ENCODE measurements around the gene MDM4.
"Not testable (repeated sequence)": the region's sequence is repeated elsewhere in the genome, so short reads cannot be mapped to it uniquely, and the experiment has no call there.

Gene MDM4

DNA sequence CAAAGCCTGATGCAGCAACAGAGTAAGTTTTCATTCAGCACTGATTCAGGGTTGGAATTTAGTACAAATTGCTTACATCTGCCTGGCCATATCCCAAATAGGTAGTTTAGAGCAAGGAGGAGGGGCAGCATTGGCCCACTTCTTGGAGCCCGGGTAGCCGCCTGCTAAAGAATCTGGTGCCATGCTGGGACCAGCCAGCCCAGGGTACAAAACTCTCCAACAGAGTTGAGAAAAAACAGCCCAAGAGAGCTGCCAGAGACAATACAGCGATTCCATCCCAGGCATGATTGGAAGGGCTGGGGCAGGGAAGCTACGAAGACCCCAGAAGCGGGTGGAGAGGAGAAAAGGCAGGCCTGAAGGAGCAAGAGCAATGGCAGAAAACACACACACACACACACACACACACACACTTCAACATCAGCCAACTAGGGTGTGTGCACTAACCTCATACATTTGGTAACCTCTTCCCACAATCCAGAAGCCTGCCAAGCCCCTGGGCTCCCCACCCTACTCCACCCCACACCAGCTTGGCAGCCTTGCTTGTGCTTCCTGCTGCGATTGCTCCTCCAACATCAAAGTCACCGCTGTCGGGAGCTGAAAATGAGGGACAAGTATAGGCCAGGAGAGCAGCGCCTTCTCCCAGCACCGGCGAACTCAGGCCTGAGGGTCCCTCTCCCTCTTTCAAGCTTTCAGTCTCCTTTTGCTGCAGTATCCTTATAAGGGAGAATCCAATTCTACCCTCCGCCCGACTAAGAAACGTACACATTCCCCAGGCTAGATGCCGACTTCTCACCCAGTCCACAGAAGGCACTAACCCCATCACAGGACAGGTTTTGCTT is 22.8 kb upstream of the MDM4 start:
- peak; percentile 65 for DNase-seq

DNA sequence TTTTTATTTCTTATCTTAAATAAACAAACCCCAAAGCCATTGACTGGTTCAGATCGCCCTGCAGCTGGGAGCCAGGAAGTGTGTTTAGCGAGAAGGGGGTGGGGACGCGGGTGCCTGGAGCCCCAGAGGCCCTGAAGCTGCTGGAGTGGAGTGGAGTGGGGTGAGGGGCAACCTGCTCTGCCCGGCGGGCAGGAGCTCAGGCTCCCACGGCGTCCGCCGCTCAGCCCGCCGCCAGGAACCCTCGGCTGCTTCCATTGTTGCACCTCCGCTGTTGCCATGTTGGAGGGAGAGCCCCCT is 22.3 kb upstream of the MDM4 start:
- DNase-seq = no peak

DNA sequence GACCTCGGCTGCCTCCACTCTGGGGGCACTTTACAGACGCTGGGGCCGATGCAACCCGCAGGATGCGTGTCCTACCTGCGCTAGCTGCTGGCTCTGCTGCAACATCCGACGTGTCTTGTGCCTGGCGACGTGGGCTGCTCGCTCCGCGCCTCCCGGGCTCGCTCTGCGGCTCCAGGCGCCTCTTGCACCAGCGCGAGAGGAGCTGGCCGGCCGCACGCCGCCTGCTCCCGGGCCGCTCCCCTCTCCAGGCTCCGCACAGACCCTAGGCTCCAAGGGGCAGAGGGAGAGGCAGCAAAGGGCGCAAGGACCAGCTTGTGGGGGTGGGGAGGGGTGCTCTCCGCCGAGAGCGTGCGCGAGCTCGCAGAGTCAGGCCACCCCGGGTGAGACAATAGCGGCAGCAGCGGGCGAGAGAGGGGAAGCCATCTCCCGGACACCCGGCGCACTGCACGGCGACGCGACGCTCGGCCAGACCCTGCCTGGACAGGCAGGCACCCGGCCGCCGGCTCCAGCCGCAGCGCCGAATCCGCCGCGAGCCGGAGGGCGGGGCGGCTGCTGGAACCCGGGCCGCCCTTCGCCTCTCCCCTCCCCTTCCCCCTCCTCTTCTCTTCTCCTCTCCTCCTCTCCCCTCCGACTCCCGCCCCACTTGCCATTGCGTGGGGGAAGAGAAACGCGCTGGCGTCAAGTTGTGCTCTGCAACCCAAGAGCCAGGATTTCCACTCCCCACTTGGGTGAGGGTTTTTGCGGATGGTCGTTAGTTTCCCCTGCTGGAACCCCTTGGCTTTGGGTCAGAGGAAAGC is 21.7 kb upstream of the MDM4 start, which contains the start of gene PIK3C2B:
PIK3C2B (minus strand) TSS at position 525 of the 797 bp plus-strand sequence. CDS start 25,003 bp downstream, outside the sequence.
- DNase-seq = peak; percentile 66

DNA sequence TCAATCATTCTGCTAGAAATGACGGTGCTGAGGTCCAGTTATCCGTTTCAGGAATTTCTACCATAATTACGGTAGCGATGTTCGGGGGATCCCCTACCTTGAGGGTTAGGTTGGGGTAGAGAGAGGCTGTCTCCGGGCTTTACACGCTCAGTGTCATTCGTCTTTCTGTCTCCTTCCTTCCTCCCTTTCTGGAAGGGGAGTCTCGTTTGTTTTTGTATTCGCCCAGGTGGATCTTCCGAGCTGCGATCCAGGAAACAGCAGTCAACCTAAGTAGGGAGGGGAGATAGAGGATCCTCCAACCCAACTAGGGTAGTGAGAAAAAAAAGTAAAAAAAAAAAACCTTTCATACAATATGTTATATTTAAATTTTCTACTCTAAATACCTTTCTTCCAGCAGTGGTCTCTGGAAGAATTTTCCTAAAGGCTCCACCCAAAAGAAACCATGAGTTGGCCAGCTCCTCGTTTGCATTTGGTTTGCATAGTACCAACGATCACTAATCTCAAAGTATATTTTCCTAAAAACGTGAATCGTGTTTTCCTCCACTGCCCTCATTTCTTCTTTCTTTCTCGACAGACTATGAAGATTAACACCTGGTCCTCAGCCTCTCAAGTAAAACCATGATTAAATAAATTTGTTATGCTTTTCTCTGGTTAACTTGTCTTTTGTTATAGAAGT is 21.0 kb upstream of the MDM4 start:
- no peak for DNase-seq

DNA sequence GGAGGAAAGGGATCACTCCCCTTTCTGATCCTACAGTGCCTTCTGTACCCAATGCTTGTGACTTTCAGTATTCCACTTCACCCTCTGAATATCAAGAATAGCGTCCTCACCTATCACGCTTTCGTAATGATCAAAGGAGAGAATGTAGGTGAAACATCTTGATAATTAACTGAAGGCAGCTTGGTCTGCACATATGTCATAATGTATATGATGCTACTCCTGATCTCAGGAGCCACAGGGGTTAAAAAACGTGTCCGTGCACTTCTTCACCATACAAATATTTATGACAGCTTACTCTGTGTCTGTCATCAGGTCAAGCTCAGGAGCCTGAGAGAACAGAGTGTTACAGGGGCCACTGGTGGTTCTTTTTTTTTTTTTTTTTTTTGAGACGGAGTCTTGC is 20.4 kb upstream of the MDM4 start:
- DNase-seq = no peak

DNA sequence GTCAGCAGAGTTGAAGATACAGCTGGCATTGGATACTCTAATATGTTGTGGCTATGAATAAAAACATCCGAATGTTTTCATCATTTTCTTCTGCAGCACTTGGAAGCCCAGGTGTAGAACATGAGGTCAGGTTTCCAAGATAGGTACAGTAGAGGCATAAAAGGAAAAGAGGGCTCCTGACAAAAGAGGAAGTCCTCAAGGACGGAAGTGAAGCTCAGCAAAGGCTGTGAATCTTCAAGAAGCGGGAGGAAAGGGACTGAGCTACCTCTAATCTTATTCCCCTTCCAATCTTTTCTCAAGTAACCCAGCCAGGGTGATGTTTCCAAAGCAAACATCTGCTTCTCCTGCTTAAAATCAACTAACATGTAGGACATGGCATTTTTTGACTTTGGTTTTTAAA is 17.2 kb upstream of the MDM4 start:
- DNase-seq = no peak

DNA sequence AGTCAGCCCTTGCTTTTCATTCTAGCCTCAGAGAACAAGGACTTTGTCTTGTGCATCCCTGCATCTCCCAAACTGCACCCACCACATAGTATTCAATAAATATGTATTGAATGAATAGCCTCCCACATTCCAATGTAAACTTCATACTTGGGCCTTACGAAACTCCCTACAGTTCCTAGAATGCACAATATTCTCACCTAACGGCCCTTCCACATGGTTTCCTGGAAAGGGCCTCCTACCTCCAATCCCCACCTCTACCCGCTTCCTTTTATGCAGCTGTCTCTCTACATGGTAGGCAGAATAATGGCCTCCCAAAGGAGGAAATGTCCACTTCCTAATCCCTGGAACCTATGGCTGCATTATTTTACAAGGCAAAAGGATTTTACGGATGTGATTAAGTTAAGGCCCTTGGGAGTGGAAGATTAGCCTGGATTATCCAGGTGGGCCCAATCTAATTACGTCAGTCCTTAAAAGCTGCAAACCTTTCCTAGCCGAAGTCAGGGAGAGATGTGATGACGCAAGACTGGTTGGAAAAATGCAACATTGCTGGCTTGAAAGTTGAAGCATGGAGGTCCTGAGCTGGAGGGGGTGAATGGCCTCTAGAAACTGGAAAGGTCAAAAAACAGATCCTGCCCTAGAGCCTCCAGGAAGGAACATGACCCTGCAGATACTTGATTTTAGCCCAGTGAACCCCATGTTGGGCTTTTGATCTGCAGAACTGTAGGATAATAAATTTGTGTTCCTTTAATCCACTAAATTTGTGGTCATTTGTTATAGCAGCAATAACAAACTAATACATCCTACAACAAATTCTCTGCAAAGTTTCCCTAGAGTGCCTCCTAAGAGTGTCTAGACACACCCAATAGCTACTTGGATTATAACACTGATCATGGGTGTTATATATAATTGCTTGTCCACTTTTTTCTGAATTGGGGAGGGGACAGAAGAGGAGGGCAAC is 16.4 kb upstream of the MDM4 start:
- DNase-seq = no peak

DNA sequence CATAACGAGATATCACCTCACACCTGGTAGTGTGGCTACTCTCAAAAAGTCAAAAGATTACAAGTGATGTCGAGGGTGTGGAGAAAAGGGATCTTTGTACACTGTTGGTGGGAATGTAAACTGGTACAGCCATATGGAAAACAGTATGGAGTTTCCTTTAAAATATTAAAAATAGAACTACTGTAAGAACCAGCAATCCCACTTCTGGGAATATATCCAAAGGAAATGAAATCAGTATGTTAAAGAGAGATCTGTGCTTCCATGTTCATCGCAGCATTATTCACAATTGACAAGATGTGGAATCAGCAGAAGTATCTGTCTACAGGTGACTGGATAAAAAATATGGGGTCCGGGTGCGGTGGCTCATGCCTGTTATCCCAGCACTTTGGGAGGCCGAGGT is 14.0 kb upstream of the MDM4 start:
- DNase-seq = peak; percentile 57

DNA sequence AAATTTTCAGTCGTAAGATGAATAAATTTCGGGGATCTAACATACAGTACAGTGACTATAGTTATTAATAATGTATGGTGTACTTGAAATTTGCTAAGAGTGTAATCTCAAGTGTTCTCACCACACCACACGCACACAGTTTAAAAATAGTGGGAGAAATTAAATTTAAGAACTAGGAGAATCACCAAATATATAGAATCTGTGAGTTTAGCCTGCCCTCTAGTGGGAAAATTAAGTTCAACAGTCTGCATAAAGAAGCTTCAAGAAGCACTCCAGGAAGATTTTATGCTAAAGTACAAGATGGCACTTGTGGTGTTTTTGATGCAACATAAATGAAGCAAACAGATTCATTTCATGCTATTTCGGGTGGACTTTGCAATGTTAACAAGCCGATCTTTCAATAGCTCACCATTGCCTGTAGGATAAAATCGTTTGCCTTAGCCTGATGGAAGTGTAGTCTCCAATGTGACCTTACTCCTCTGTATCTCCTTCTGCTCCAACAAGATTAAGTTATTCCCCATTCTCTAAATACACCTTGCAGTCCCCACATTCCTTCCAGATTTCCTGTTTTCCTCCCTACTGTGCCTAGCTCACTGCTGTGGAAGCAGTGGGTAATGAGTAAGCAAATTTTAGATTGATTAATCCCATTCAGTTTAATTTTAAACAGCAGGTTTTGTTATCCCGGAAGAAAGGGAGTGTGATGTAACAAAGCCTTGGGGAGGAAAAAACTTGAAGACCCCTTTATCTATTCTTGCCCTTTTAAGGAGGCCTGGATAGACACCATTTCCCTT is 12.9 kb upstream of the MDM4 start:
- peak; percentile 77 for DNase-seq

- no peak for DNase-seq
These were observed 12.2 kb upstream of the MDM4 start for GRCh38 chr1:204503913-204504519.

DNA sequence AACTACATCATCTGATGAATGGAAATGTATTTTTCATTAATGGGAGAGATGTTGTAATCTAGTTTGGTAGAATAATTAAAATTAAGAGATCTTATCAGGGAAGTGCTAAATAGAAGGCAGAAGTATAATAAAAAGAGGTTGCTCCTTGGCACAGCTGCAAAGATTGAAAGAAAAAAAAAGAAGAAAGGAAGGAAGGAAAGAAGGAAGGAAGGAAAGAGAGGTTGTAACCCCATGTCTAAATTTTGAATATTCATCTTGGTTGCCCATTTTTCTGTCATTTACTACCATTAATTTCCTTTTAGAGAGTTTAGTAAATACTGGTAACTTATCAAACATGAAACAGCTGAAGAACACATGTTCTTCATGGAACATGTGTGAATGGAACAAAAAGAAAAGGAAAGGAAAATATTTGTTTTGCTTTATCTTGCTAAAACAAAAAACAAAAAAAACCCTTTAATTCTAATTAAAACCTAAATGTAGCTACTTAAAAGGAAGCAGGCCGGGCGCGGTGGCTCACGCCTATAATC is 10.5 kb upstream of the MDM4 start:
- no peak for DNase-seq

- DNase-seq = peak; percentile 96
These were observed 9.8 kb upstream of the MDM4 start for GRCh38 chr1:204506201-204506968.

- DNase-seq = peak; percentile 93
These were observed 9.3 kb upstream of the MDM4 start for GRCh38 chr1:204506969-204507316.

DNA sequence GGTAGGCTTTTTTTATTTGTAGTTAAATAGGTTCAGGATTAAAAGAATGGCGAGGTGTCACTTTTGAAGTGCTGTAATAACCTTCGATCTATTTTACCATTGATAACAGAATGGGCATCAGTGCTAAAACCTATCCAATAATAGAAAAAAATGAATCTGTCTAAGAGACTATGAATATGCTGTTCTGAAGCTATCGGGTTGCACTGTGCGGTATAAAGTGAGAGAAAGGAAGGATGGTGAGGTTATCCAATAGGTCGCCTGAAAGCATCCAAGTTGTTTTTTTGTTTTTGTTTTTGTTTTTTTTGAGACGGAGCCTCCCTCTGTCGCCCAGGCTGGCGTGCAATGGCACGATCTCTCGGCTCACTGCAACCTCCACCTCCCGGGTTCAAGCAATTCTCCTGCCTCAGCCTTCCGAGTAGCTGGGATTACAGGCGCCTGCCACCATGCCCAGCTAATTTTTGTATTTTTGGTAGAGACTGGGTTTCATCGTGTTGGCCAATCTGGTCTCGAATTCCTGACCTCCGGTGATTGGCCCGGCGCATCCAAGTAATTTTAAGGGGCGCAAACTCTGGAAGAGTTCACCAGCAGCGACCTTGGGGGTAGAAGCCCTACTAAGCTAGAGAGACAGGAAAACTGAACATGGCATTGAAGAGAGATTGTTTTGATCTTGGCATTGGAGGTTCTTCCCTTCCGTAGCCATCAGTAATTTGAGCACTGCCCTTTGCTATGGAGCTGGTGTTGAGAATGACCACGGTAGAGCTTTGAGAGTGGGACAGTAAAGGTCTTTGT is 8.7 kb upstream of the MDM4 start:
- peak; percentile 76 for DNase-seq

DNA sequence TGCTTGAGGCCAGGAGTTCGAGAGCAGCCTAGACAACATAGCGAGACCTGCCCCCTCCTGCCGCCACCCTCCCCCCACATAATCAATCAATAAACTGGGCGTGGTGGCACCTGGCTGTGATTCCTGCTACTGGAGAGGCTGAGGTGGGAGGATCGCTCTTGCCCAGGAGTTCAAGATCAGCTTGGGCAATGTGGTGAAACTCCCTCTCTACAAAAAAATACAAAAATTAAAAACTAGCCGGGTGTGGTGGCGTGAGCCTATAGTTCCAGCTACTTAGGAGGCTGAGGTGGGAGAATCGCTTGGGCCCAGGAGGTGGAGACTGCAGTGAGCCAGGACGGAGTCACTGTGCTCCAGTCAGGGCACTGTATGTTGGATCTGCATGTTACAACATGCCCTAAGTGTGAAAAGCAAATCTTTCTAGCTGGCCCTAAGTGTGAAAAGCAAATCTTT is 7.0 kb upstream of the MDM4 start:
- no peak for DNase-seq

DNA sequence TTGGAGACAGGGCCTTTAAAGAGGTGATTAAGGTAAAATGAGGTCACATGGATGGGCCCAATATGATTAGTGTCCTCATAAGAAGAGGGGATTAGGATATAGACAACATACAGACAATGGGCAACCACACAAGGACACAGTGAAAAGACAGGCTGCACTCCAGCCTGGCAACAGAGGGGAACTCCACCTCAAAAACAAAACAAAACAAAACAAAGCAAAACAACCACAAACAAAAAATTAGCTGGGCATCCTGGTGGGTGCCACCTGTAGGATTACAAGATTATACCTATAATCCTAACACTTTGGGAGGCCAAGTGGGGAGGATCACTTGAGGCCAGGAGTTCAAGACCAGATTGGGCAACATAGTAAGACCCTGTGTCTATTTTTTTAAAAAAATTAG is 4.8 kb upstream of the MDM4 start:
- DNase-seq = no peak

DNA sequence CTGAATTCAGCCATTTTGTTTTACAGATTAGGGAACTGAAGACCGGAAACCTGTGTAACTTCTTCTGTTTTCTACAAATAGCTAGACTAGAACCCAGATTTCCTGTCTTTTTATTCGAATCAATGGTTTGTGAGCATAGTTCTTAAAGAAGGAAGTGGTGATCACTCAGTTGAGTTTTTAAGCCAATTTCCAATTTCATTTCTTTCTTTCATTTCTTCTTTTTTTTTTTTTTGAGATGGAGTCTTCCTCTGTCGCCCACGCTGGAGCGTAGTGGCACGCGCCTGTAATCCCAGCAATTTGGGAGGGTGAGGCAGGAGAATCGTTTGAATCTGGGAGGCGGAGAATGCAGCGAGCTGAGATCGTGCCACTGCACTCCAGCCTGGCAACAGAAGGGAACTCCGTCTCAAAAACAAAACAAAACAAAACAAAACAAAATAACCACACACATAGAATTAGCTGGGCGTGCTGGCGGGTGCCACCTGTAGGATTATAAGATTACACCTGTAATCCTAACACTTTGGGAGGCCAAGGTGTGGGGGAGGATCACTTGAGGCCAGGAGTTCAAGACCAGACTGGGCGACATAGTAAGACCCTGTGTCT is 3.0 kb upstream of the MDM4 start:
- no peak for DNase-seq

GRCh38 chr1:204514828-204515227 is 1.4 kb upstream of the MDM4 start:
- no peak for DNase-seq

GRCh38 chr1:204517382-204517781 is 1.2 kb downstream of the MDM4 start:
- DNase-seq = not testable (repeated sequence)
